ENCODE results near the gene FLNB. TPM values are rescaled to one million over a fixed set of nuclear protein-coding genes. Genes with fewer than 3 reads are reported as not detected.
"Not testable (repeated sequence)": the region's sequence is repeated elsewhere in the genome, so short reads cannot be mapped to it uniquely, and the experiment has no call there.

The FLNB gene
- total RNA-seq, 4 donors from 2014 or later = 61.9 to 114 (median 89.9) TPM

GRCh38 chr3:58052373-58053273 lies 44.4 kb downstream of the FLNB start:
- no peaks in the 10 kb centered on the region for H3K27me3 ChIP-seq
- H3K4me3 ChIP-seq = no peak overlapping the region
- intact Hi-C loops (cut with DNase I) = no loop called here
- 16% methylated on average over 6 of the region's 8 CpGs for WGBS
- H3K4me1 ChIP-seq = peaks cover 59 to 86% (median 79%) of the 10 kb centered on the region in 4 donors
- no peaks in the 10 kb centered on the region for H3K36me3 ChIP-seq
- H3K27ac ChIP-seq (replicated peaks in 1 of 4) = peak overlapping the region; percentile 76 to 86 (median 80)
- H3K9me3 ChIP-seq = no peaks in the 10 kb centered on the region
- peak; percentile 97 for DNase-seq (ENCODE audit: extremely low spot score)
- TF ChIP-seq POLR2AphosphoS5 (IDR thresholded peaks at IDR 0.05) (peak; percentile 62), CTCF (IDR thresholded peaks at IDR 0.05) (no peak)

- intact Hi-C loops (cut with DNase I) = no loop called here
- no peak for TF ChIP-seq CTCF (IDR thresholded peaks at IDR 0.05)
- Histone ChIP-seq H3K27me3 (no peaks in the 10 kb centered on the region), H3K36me3 (no peaks in the 10 kb centered on the region), H3K9me3 (no peaks in the 10 kb centered on the region), H3K4me3 (no peak overlapping the region), H3K4me1 (peaks cover 49 to 86% (median 79%) of the 10 kb centered on the region in 4 donors), H3K27ac (replicated peaks in 1 of 4) (peak overlapping the region; percentile 42 to 86 (median 64))
- no peak for DNase-seq (ENCODE audit: extremely low spot score)
Measured at GRCh38 chr3:58054652-58055051, 46.4 kb downstream of the FLNB start.

GRCh38 chr3:58055314-58055713 lies 47.1 kb downstream of the FLNB start:
- WGBS = 76% methylated on average over 4 of the region's 4 CpGs
- Histone ChIP-seq H3K36me3 (no peaks in the 10 kb centered on the region), H3K27ac (replicated peaks in 1 of 4) (peak overlapping the region; percentile 42 to 86 (median 64)), H3K27me3 (no peaks in the 10 kb centered on the region), H3K4me3 (no peak overlapping the region), H3K4me1 (peaks cover 49 to 86% (median 79%) of the 10 kb centered on the region in 4 donors), H3K9me3 (no peaks in the 10 kb centered on the region)
- intact Hi-C loops (cut with DNase I) = no loop called here
- no peak for DNase-seq (ENCODE audit: extremely low spot score)
- TF ChIP-seq POLR2AphosphoS5 (IDR thresholded peaks at IDR 0.05) = no peak
- no peak for TF ChIP-seq POLR2A (IDR thresholded peaks at IDR 0.05; ENCODE audit: low read depth)
- TF ChIP-seq EP300 (IDR thresholded peaks at IDR 0.05) = no peak
- TF ChIP-seq CTCF (IDR thresholded peaks at IDR 0.05) = no peak

GRCh38 chr3:58055891-58056290 lies 47.7 kb downstream of the FLNB start:
- WGBS = 95% methylated on average over 5 of the region's 5 CpGs
- H3K36me3 ChIP-seq; H3K27me3 ChIP-seq; intact Hi-C loops (cut with DNase I); H3K9me3 ChIP-seq; DNase-seq (ENCODE audit: extremely low spot score); H3K4me3 ChIP-seq: not testable (repeated sequence)
- Histone ChIP-seq H3K4me1 (peaks cover 43 to 86% (median 79%) of the 10 kb centered on the region in 4 donors), H3K27ac (replicated peaks in 1 of 4) (peak overlapping the region; percentile 50 to 86 (median 82))

GRCh38 chr3:58058361-58059263 lies 50.4 kb downstream of the FLNB start:
- no peak for DNase-seq (ENCODE audit: extremely low spot score)
- TF ChIP-seq EP300 (IDR thresholded peaks at IDR 0.05) (no peak), POLR2AphosphoS5 (IDR thresholded peaks at IDR 0.05) (no peak), CTCF (IDR thresholded peaks at IDR 0.05) (no peak), POLR2A (IDR thresholded peaks at IDR 0.05; ENCODE audit: low read depth) (no peak)
- no peaks in the 10 kb centered on the region for H3K36me3 ChIP-seq
- 50% methylated on average over 8 of the region's 8 CpGs for WGBS
- H3K4me1 ChIP-seq = peaks cover 19 to 86% (median 78%) of the 10 kb centered on the region in 4 donors
- H3K27ac ChIP-seq (replicated peaks in 1 of 4) = peak overlapping the region; percentile 79 to 86 (median 83)
- intact Hi-C loops (cut with DNase I) = no loop called here
- H3K27me3 ChIP-seq = no peaks in the 10 kb centered on the region
- no peak overlapping the region for H3K4me3 ChIP-seq
- no peaks in the 10 kb centered on the region for H3K9me3 ChIP-seq

Data from esophagus muscularis mucosa (tissue), 4 donors.